GM12865 (cell line): ENCODE measurements around the gene FBXL12.
"Not testable (repeated sequence)": the region's sequence is repeated elsewhere in the genome, so short reads cannot be mapped to it uniquely, and the experiment has no call there.

ENCODE experiments used
- DNase-seq: peaks from one replicate; pipeline ENCODE4 v3.0.0; 2010; ENCODE audit warnings: low read depth
- H3K4me3 ChIP-seq: 2 replicates; pipeline ENCODE4 v1.5.1; 2011; ENCODE audit warnings: mild to moderate bottlenecking, low read depth, low read length, control low read depth
- CTCF ChIP-seq: IDR thresholded peaks from 2 replicates; pipeline ENCODE4 v1.5.1; 2011; ENCODE audit warnings: low read length, control low read depth, low read depth, inconsistent platforms; ENCODE audit not compliant: insufficient read depth; ENCODE audit errors: missing control alignments

FBXL12 gene

GRCh38 chr19:9827289-9828238, 8.7 kb upstream of the FBXL12 start, which contains the start of gene UBL5:
Gene UBL5 (plus strand): TSS chr19:9827918. CDS start chr19:9828338, 420 bp downstream.
- peak within 1 kb of the TSS; percentile 100 for H3K4me3 ChIP-seq
- DNase-seq = peak; percentile 95
- TF ChIP-seq CTCF = no peak

GRCh38 chr19:9823816-9824215, 4.9 kb upstream of the FBXL12 start:
- no peak for DNase-seq
- no peak overlapping the region for H3K4me3 ChIP-seq
- no peak for TF ChIP-seq CTCF

GRCh38 chr19:9820034-9820433, 1.2 kb upstream of the FBXL12 start:
- DNase-seq, H3K4me3 ChIP-seq: not testable (repeated sequence)

- no peak for TF ChIP-seq CTCF
- no peak for DNase-seq
- H3K4me3 ChIP-seq = peak overlapping the region; percentile 41
Observed at GRCh38 chr19:9819596-9819909, 674 bp upstream of the FBXL12 start.

GRCh38 chr19:9818175-9818733, 625 bp downstream of the FBXL12 start:
- no peak for TF ChIP-seq CTCF
- DNase-seq = no peak
- peak overlapping the region; percentile 92 for H3K4me3 ChIP-seq

GRCh38 chr19:9811139-9811538, 7.7 kb downstream of the FBXL12 start:
- no peak for DNase-seq
- no peak overlapping the region for H3K4me3 ChIP-seq
- TF ChIP-seq CTCF = no peak

- TF ChIP-seq CTCF = no peak
- no peak overlapping the region for H3K4me3 ChIP-seq
- no peak for DNase-seq
Observed at GRCh38 chr19:9808855-9809824, 9.7 kb downstream of the FBXL12 start.
